Measurements from ENCODE around the gene ANO10.
"Not testable (repeated sequence)": the region's sequence is repeated elsewhere in the genome, so short reads cannot be mapped to it uniquely, and the experiment has no call there.

The ANO10 gene

GRCh38 chr3:43565661-43566341, 56.0 kb downstream of the ANO10 start:
- not testable (repeated sequence) for H3K36me3 Mint-ChIP-seq

GRCh38 chr3:43559961-43560360, 61.9 kb downstream of the ANO10 start:
- no peaks in the 10 kb centered on the region for H3K9me3 Mint-ChIP-seq
- H3K36me3 Mint-ChIP-seq = peaks cover 20% of the 10 kb centered on the region
- H3K27ac Mint-ChIP-seq = no peak overlapping the region
- no peaks in the 10 kb centered on the region for H3K27me3 Mint-ChIP-seq
- ATAC-seq = no peak
- H3K4me3 Mint-ChIP-seq = no peak overlapping the region
- H3K4me1 Mint-ChIP-seq = no peaks in the 10 kb centered on the region

More at GRCh38 chr3:43565661-43566341, 56.0 kb downstream of the ANO10 start:
- not testable (repeated sequence) for H3K27ac Mint-ChIP-seq, H3K4me3 Mint-ChIP-seq, H3K27me3 Mint-ChIP-seq, H3K4me1 Mint-ChIP-seq, ATAC-seq, H3K9me3 Mint-ChIP-seq

- Mint-ChIP-seq H3K36me3 (peaks cover 36% of the 10 kb centered on the region), H3K27ac (no peak overlapping the region), H3K4me3 (no peak overlapping the region), H3K4me1 (no peaks in the 10 kb centered on the region), H3K9me3 (peaks cover 3% of the 10 kb centered on the region), H3K27me3 (no peaks in the 10 kb centered on the region)
- no peak for ATAC-seq
These were observed 63.6 kb downstream of the ANO10 start for GRCh38 chr3:43558171-43558570.

GRCh38 chr3:43549626-43550290, 72.1 kb downstream of the ANO10 start:
- no peaks in the 10 kb centered on the region for H3K4me1 Mint-ChIP-seq
- H3K27ac Mint-ChIP-seq = no peak overlapping the region
- H3K36me3 Mint-ChIP-seq = peaks cover 28% of the 10 kb centered on the region
- peaks cover 3% of the 10 kb centered on the region for H3K9me3 Mint-ChIP-seq
- H3K4me3 Mint-ChIP-seq = no peak overlapping the region
- ATAC-seq = no peak
- H3K27me3 Mint-ChIP-seq = no peaks in the 10 kb centered on the region

GRCh38 chr3:43544277-43544676, 77.5 kb downstream of the ANO10 start:
- H3K4me3 Mint-ChIP-seq, H3K27me3 Mint-ChIP-seq, H3K9me3 Mint-ChIP-seq, H3K4me1 Mint-ChIP-seq, ATAC-seq, H3K27ac Mint-ChIP-seq: not testable (repeated sequence)
- H3K36me3 Mint-ChIP-seq = peaks cover 11% of the 10 kb centered on the region

GRCh38 chr3:43542328-43543043, 79.3 kb downstream of the ANO10 start:
- Mint-ChIP-seq H3K4me1 (no peaks in the 10 kb centered on the region), H3K36me3 (peaks cover 11% of the 10 kb centered on the region), H3K4me3 (no peak overlapping the region), H3K27me3 (no peaks in the 10 kb centered on the region), H3K27ac (no peak overlapping the region), H3K9me3 (no peaks in the 10 kb centered on the region)
- no peak for ATAC-seq

GRCh38 chr3:43540624-43541023, 81.2 kb downstream of the ANO10 start:
- no peaks in the 10 kb centered on the region for H3K36me3 Mint-ChIP-seq
- no peaks in the 10 kb centered on the region for H3K4me1 Mint-ChIP-seq
- H3K27me3 Mint-ChIP-seq = no peaks in the 10 kb centered on the region
- no peaks in the 10 kb centered on the region for H3K9me3 Mint-ChIP-seq
- no peak overlapping the region for H3K4me3 Mint-ChIP-seq
- H3K27ac Mint-ChIP-seq = no peak overlapping the region
- no peak for ATAC-seq

GRCh38 chr3:43539321-43539720, 82.5 kb downstream of the ANO10 start:
- Mint-ChIP-seq H3K27me3 (no peaks in the 10 kb centered on the region), H3K27ac (no peak overlapping the region)

GRCh38 chr3:43537225-43537624, 84.6 kb downstream of the ANO10 start:
- no peak for ATAC-seq
- H3K4me3 Mint-ChIP-seq = no peak overlapping the region
- H3K27me3 Mint-ChIP-seq = no peaks in the 10 kb centered on the region
- H3K4me1 Mint-ChIP-seq = no peaks in the 10 kb centered on the region
- no peaks in the 10 kb centered on the region for H3K36me3 Mint-ChIP-seq
- H3K9me3 Mint-ChIP-seq = no peaks in the 10 kb centered on the region
- no peak overlapping the region for H3K27ac Mint-ChIP-seq

More at GRCh38 chr3:43539321-43539720, 82.5 kb downstream of the ANO10 start:
- no peak for ATAC-seq
- Mint-ChIP-seq H3K9me3 (no peaks in the 10 kb centered on the region), H3K36me3 (no peaks in the 10 kb centered on the region), H3K4me3 (no peak overlapping the region), H3K4me1 (no peaks in the 10 kb centered on the region)

GRCh38 chr3:43534675-43535074, 87.1 kb downstream of the ANO10 start:
- Mint-ChIP-seq H3K27me3 (no peaks in the 10 kb centered on the region), H3K36me3 (no peaks in the 10 kb centered on the region), H3K9me3 (no peaks in the 10 kb centered on the region), H3K27ac (no peak overlapping the region), H3K4me3 (no peak overlapping the region), H3K4me1 (no peaks in the 10 kb centered on the region)
- ATAC-seq = no peak

GRCh38 chr3:43533009-43533408, 88.8 kb downstream of the ANO10 start:
- Mint-ChIP-seq H3K27me3 (no peaks in the 10 kb centered on the region), H3K36me3 (peaks cover 14% of the 10 kb centered on the region), H3K4me1 (no peaks in the 10 kb centered on the region), H3K27ac (no peak overlapping the region), H3K9me3 (peaks cover 4% of the 10 kb centered on the region), H3K4me3 (no peak overlapping the region)
- ATAC-seq = no peak

GRCh38 chr3:43531835-43532234, 90.0 kb downstream of the ANO10 start:
- Mint-ChIP-seq H3K36me3 (peaks cover 21% of the 10 kb centered on the region), H3K4me3 (no peak overlapping the region), H3K9me3 (peaks cover 9% of the 10 kb centered on the region), H3K27me3 (no peaks in the 10 kb centered on the region), H3K27ac (no peak overlapping the region), H3K4me1 (no peaks in the 10 kb centered on the region)
- no peak for ATAC-seq

GRCh38 chr3:43528498-43529099, 93.2 kb downstream of the ANO10 start:
- Mint-ChIP-seq H3K27me3 (no peaks in the 10 kb centered on the region), H3K9me3 (peaks cover 9% of the 10 kb centered on the region), H3K4me3 (no peak overlapping the region), H3K36me3 (peaks cover 21% of the 10 kb centered on the region), H3K27ac (no peak overlapping the region), H3K4me1 (no peaks in the 10 kb centered on the region)
- ATAC-seq = no peak

GRCh38 chr3:43526956-43527355, 94.9 kb downstream of the ANO10 start:
- H3K36me3 Mint-ChIP-seq = peaks cover 21% of the 10 kb centered on the region
- no peak overlapping the region for H3K27ac Mint-ChIP-seq
- H3K4me1 Mint-ChIP-seq = no peaks in the 10 kb centered on the region
- no peak for ATAC-seq
- H3K9me3 Mint-ChIP-seq = peaks cover 9% of the 10 kb centered on the region
- H3K4me3 Mint-ChIP-seq = no peak overlapping the region
- no peaks in the 10 kb centered on the region for H3K27me3 Mint-ChIP-seq

GRCh38 chr3:43525941-43526607, 95.7 kb downstream of the ANO10 start:
- Mint-ChIP-seq H3K4me1 (no peaks in the 10 kb centered on the region), H3K27me3 (no peaks in the 10 kb centered on the region), H3K27ac (no peak overlapping the region), H3K4me3 (no peak overlapping the region), H3K9me3 (peaks cover 9% of the 10 kb centered on the region), H3K36me3 (peaks cover 21% of the 10 kb centered on the region)
- no peak for ATAC-seq

Measured in stimulated activated memory B cell treated with anti-CD40 and anti-IgM and Interleukin-4, amounts not matched to agents 10 μg/mL and 1 μg/mL and 100 μg/mL, for 72 hours (primary cell).